H9 (cell line): Measurements from ENCODE around the gene CDH7. TPM values are rescaled to one million over a fixed set of nuclear protein-coding genes. Genes with fewer than 3 reads are reported as not detected.
A peak's percentile ranks its signal among the peaks of the same experiment; 100 is the strongest.

Source experiments
- DNase-seq: peaks from one replicate; pipeline ENCODE4 v3.0.0-alpha.2; 2017
- H2AFZ ChIP-seq: one replicate; pipeline ENCODE4 v1.6.1; 2013; ENCODE audit warnings: mild to moderate bottlenecking, low read length, control low read depth, moderate library complexity
- H2AK5ac ChIP-seq: 2 replicates; pipeline ENCODE4 v1.6.1; 2013; ENCODE audit warnings: low read length, control low read depth, mixed read lengths; ENCODE audit not compliant: insufficient read length
- H2BK120ac ChIP-seq: one replicate; pipeline ENCODE4 v1.6.1; 2013; ENCODE audit warnings: low read depth, mild to moderate bottlenecking, low read length, control low read depth, inconsistent platforms; ENCODE audit not compliant: poor library complexity, severe bottlenecking
- H2BK12ac ChIP-seq: 2 replicates; pipeline ENCODE4 v1.6.1; 2013; ENCODE audit warnings: low read length, control low read depth, mixed read lengths, low read depth; ENCODE audit not compliant: insufficient read length
- H2BK15ac ChIP-seq: 2 replicates; pipeline ENCODE4 v1.6.1; 2013; ENCODE audit warnings: low read depth, low read length, control low read depth
- H2BK20ac ChIP-seq: one replicate; pipeline ENCODE4 v1.6.1; 2013; ENCODE audit warnings: low read depth, mild to moderate bottlenecking, low read length, control low read depth, inconsistent platforms; ENCODE audit not compliant: poor library complexity, severe bottlenecking
- H2BK5ac ChIP-seq: 2 replicates; pipeline ENCODE4 v1.6.1; 2013; ENCODE audit warnings: low read length, control low read depth, mixed read lengths; ENCODE audit not compliant: insufficient read length
- H3K14ac ChIP-seq: 2 replicates; pipeline ENCODE4 v1.6.1; 2013; ENCODE audit warnings: low read length, control low read depth; ENCODE audit not compliant: insufficient read depth
- H3K18ac ChIP-seq: 2 replicates; pipeline ENCODE4 v1.6.1; 2013; ENCODE audit warnings: low read depth, mild to moderate bottlenecking, mixed read lengths, low read length, control low read depth; ENCODE audit not compliant: insufficient read length
- H3K23ac ChIP-seq: 2 replicates; pipeline ENCODE4 v1.6.1; 2013; ENCODE audit warnings: low read length, control low read depth, mixed read lengths, low read depth; ENCODE audit not compliant: insufficient read length
- H3K23me2 ChIP-seq: 2 replicates; pipeline ENCODE4 v1.6.1; 2013; ENCODE audit warnings: low read depth, mild to moderate bottlenecking, mixed read lengths, low read length, control low read depth; ENCODE audit not compliant: insufficient read length, poor library complexity, severe bottlenecking
- H3K27ac ChIP-seq: 2 replicates; pipeline ENCODE4 v1.5.1; 2013; ENCODE audit warnings: low read length, control low read depth, mixed read lengths, low read depth; ENCODE audit not compliant: insufficient read length
- H3K27me3 ChIP-seq: 2 replicates; pipeline ENCODE4 v1.6.1; 2013; ENCODE audit warnings: low read length, control low read depth, inconsistent platforms; ENCODE audit not compliant: insufficient read depth
- H3K4ac ChIP-seq: 2 replicates; pipeline ENCODE4 v1.6.1; 2013; ENCODE audit warnings: low read depth, mild to moderate bottlenecking, control low read depth, inconsistent platforms, low read length, moderate library complexity
- H3K4me1 ChIP-seq: 2 replicates; pipeline ENCODE4 v1.6.1; 2013; ENCODE audit warnings: low read length, control low read depth, inconsistent platforms; ENCODE audit not compliant: insufficient read depth
- H3K4me2 ChIP-seq: 2 replicates; pipeline ENCODE4 v1.6.1; 2013; ENCODE audit warnings: low read length, control low read depth, mixed read lengths; ENCODE audit not compliant: insufficient read length, insufficient read depth
- H3K56ac ChIP-seq: 2 replicates; pipeline ENCODE4 v1.6.1; 2013; ENCODE audit warnings: low read depth, mild to moderate bottlenecking, mixed read lengths, low read length, control low read depth; ENCODE audit not compliant: insufficient read length
- H3K79me1 ChIP-seq: 2 replicates; pipeline ENCODE4 v1.6.1; 2013; ENCODE audit warnings: low read depth, mild to moderate bottlenecking, moderate library complexity, low read length, control low read depth, inconsistent platforms; ENCODE audit not compliant: insufficient read depth, poor library complexity, severe bottlenecking
- H3K79me2 ChIP-seq: 2 replicates; pipeline ENCODE4 v1.6.1; 2013; ENCODE audit warnings: low read length, control low read depth, inconsistent platforms; ENCODE audit not compliant: insufficient read depth
- H3K9ac ChIP-seq: 2 replicates; pipeline ENCODE4 v1.6.1; 2013; ENCODE audit warnings: low read length, control low read depth, mixed read lengths; ENCODE audit not compliant: insufficient read length; ENCODE audit errors: extremely low read depth
- H3K9me3 ChIP-seq: one replicate; pipeline ENCODE4 v1.6.1; 2013; ENCODE audit warnings: low read depth, low read length, inconsistent platforms; ENCODE audit not compliant: control insufficient read depth
- H3T11ph ChIP-seq: one replicate; pipeline ENCODE4 v1.6.1; 2013; ENCODE audit warnings: mild to moderate bottlenecking, low read length, control low read depth, inconsistent platforms
- H4K20me1 ChIP-seq: one replicate; pipeline ENCODE4 v1.6.1; 2013; ENCODE audit not compliant: control insufficient read depth, insufficient read length, insufficient read depth
- H4K5ac ChIP-seq: 2 replicates; pipeline ENCODE4 v1.6.1; 2013; ENCODE audit warnings: low read depth, mild to moderate bottlenecking, mixed read lengths, low read length, control low read depth; ENCODE audit not compliant: insufficient read length
- H4K8ac ChIP-seq: replicated peaks from 2 replicates; pipeline ENCODE4 v1.6.1; 2013; ENCODE audit warnings: low read length, control low read depth, mixed read lengths, low read depth; ENCODE audit not compliant: insufficient read length
- H4K91ac ChIP-seq: 2 replicates; pipeline ENCODE4 v1.6.1; 2013; ENCODE audit warnings: low read depth, mild to moderate bottlenecking, moderate library complexity, mixed read lengths, low read length, control low read depth; ENCODE audit not compliant: insufficient read length
- H3K27ac Mint-ChIP-seq, 3 experiments: 2 replicates in 2 of 3; 3 replicates in 1 of 3; pipeline ENCODE4 v1.8.0; 2020 to 2021; ENCODE audit warnings: mixed read lengths in 3 of 3, mild to moderate bottlenecking in 1 of 3, moderate library complexity in 1 of 3
- H3K27me3 Mint-ChIP-seq: 2 replicates; pipeline ENCODE4 v1.8.0; 2021; ENCODE audit warnings: low read depth, mild to moderate bottlenecking, moderate library complexity, mixed read lengths
- H3K36me3 Mint-ChIP-seq, 3 experiments: 2 replicates in 2 of 3; 3 replicates in 1 of 3; pipeline ENCODE4 v1.8.0; 2020 to 2021; ENCODE audit warnings: low read depth in 3 of 3, mixed read lengths in 3 of 3; ENCODE audit not compliant: insufficient read depth in 1 of 3
- H3K4me1 Mint-ChIP-seq, 2 experiments: 2 replicates each; pipeline ENCODE4 v1.8.0; 2020; ENCODE audit warnings: mixed read lengths in 2 of 2
- H3K4me3 Mint-ChIP-seq, 2 experiments: 2 replicates in 1 of 2; 3 replicates in 1 of 2; pipeline ENCODE4 v1.8.0; 2020 to 2021; ENCODE audit warnings: mild to moderate bottlenecking in 2 of 2, mixed read lengths in 2 of 2, moderate library complexity in 1 of 2
- H3K9me3 Mint-ChIP-seq, 2 experiments: 2 replicates in 1 of 2; 3 replicates in 1 of 2; pipeline ENCODE4 v1.8.0; 2020; ENCODE audit warnings: mild to moderate bottlenecking in 2 of 2, mixed read lengths in 2 of 2, moderate library complexity in 1 of 2
- WGBS: extraction: QIAGEN DNeasy Blood & Tissue Kit; methylation state at CpG from one replicate; pipeline ENCODE4 v1.1.7; 2013; ENCODE audit warnings: missing lambda C conversion rate, low lambda C conversion rate, mixed read lengths; ENCODE audit not compliant: insufficient read length; ENCODE audit errors: extremely low coverage; 5-methylcytosine and 5-hydroxymethylcytosine counted together
- total RNA-seq: library from RNA; stranded (reverse); gene quantifications from 2 replicates; pipeline ENCODE4 v1.2.1, GENCODE V29; 2021
- TF ChIP-seq, protein P1 (sequence below): fragments of 200-600 bp; sonication (generic); conservative IDR thresholded peaks from 3 replicates; pipeline ENCODE4 v1.8.0; 2021; ENCODE audit warnings: antibody characterized with exemption, mild to moderate bottlenecking

The CDH7 gene
- total RNA-seq, 1 experiment from 2014 or later: 0.13 TPM

DNA sequence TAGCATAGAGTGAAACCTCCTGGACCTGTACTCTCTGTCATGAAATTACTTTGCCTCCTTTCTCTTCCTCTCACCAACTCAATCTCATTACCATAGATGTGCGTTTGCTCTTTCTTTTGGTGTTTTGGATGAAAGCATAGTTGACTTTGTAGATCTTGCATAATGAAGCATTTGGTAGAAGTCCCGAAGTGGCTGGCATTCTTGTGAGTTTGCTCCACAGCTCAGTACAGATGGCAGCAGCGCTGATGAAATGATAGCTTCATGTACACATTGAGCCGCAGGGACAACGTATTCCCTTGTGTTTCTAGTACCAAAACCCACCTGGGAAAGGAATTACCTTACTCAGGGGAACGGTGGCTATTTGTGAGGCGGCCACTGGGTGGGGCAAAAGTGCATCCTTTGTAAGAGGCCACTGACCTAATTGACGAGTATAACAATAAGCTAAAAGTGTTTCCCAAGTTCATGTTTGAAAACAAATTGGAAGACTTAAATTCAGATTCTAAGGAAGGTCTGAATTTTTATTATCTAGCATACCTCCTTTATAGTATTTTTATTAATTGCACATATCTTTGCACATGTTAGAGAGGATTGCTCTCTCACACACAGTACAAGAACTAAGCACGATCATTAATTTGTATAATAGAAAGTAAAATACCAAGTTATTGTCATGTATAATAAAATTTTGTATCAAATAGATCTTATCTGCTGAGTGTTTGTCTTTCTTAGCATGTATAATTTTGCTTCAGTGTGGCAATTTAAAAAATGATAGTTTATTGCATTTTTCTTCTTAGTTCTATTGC lies 25.4 kb upstream of the CDH7 start:
- H4K8ac ChIP-seq: no peak overlapping the region
- no peak overlapping the region for H3K56ac ChIP-seq
- no peaks in the 10 kb centered on the region for H3K79me2 ChIP-seq
- Mint-ChIP-seq H3K36me3 (no peaks in the 10 kb centered on the region), H3K27ac (no peak overlapping the region), H3K27me3 (peaks cover 6% of the 10 kb centered on the region), H3K4me1 (peaks cover 11 to 13% of the 10 kb centered on the region in 2 experiments), H3K4me3 (no peak overlapping the region), H3K9me3 (no peaks in the 10 kb centered on the region)
- no peaks in the 10 kb centered on the region for H4K20me1 ChIP-seq
- no peak overlapping the region for H2BK12ac ChIP-seq
- no peak overlapping the region for H2BK5ac ChIP-seq
- no peak overlapping the region for H3K23ac ChIP-seq
- no peak overlapping the region for H3K18ac ChIP-seq
- no peak overlapping the region for H2BK15ac ChIP-seq
- no peak overlapping the region for H3K27ac ChIP-seq
- H3K4ac ChIP-seq: no peak overlapping the region
- no CpG with 5 or more reads among the region's 9 CpGs for WGBS
- H3K9me3 ChIP-seq: no peaks in the 10 kb centered on the region
- no peak overlapping the region for H2AK5ac ChIP-seq
- no peaks in the 10 kb centered on the region for H3K27me3 ChIP-seq
- TF ChIP-seq, protein P1, sequence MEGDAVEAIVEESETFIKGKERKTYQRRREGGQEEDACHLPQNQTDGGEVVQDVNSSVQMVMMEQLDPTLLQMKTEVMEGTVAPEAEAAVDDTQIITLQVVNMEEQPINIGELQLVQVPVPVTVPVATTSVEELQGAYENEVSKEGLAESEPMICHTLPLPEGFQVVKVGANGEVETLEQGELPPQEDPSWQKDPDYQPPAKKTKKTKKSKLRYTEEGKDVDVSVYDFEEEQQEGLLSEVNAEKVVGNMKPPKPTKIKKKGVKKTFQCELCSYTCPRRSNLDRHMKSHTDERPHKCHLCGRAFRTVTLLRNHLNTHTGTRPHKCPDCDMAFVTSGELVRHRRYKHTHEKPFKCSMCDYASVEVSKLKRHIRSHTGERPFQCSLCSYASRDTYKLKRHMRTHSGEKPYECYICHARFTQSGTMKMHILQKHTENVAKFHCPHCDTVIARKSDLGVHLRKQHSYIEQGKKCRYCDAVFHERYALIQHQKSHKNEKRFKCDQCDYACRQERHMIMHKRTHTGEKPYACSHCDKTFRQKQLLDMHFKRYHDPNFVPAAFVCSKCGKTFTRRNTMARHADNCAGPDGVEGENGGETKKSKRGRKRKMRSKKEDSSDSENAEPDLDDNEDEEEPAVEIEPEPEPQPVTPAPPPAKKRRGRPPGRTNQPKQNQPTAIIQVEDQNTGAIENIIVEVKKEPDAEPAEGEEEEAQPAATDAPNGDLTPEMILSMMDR: peak; percentile 78
- no peak overlapping the region for H3K9ac ChIP-seq
- no peak overlapping the region for H3T11ph ChIP-seq
- H3K23me2 ChIP-seq: no peaks in the 10 kb centered on the region
- H4K5ac ChIP-seq: no peak overlapping the region
- no peak overlapping the region for H3K4me2 ChIP-seq
- H2BK120ac ChIP-seq: no peak overlapping the region
- no peak overlapping the region for H2AFZ ChIP-seq
- H3K79me1 ChIP-seq: no peaks in the 10 kb centered on the region
- H3K4me1 ChIP-seq: no peaks in the 10 kb centered on the region; the same call in 1 of the 2 replicates
- peak; percentile 75 for DNase-seq
- no peak overlapping the region for H4K91ac ChIP-seq
- no peak overlapping the region for H2BK20ac ChIP-seq
- no peak overlapping the region for H3K14ac ChIP-seq
